Right hindlimb (tissue), 1 donor: ENCODE results near the gene MYADML2.

ENCODE experiments used
- DNase-seq: peaks from one replicate; pipeline ENCODE4 v3.0.0-alpha.2; 2018

Gene MYADML2

GRCh38 chr17:81890447-81891302 is 56.4 kb downstream of the MYADML2 start:
- DNase-seq, result peak; percentile 19
